ENCODE results near the gene SNX3.
"Not testable (repeated sequence)": the region's sequence is repeated elsewhere in the genome, so short reads cannot be mapped to it uniquely, and the experiment has no call there.

The SNX3 gene

DNA sequence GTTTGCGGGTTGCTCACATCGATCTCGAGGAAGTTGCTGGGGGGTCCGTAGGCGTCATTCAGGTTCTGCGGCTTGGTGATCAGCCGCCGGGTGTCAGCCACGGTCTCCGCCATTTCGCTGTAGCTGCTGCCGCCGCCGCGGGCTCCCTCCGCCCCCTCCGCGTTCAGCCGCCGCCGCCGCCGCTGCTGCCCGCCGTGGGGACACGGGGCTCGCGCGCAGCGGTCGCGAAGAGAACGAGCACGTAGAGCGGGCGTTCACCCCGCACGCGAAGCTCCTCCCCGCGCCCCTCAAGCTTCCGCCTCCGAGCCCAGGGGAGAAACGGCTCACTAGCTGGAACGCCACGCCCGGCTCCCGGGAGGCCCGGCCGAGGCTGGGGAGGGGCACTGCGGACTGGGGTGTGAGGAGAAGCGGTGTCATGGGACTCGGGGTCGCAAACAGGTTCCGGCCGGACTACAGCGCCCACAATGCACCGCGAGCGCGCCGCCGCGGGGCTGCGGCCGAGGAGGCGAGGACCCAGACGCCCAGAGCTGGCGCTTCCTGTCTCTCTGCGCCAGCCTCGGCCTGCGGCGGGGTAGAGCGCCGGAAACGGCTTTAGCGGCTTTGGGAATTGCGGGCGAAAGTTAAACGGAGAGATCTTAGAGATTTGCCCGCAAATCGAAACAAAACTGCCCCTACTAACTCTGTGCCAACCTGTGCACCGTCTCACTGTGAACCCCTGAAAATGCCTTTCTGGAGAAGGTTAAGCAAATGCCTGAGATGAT, at the start of gene SNX3:
Gene SNX3, minus strand, starts transcription at position 232 of the 761 bp plus-strand sequence. Its CDS starts 119 bp downstream, at position 113.
- DNase-seq (ENCODE audit: low read depth, low spot score) = peak; percentile 98
- peak within 1 kb of the TSS; percentile 95 for H3K4me3 ChIP-seq (ENCODE audit: low read depth, low read length)
- TF ChIP-seq, protein P1, sequence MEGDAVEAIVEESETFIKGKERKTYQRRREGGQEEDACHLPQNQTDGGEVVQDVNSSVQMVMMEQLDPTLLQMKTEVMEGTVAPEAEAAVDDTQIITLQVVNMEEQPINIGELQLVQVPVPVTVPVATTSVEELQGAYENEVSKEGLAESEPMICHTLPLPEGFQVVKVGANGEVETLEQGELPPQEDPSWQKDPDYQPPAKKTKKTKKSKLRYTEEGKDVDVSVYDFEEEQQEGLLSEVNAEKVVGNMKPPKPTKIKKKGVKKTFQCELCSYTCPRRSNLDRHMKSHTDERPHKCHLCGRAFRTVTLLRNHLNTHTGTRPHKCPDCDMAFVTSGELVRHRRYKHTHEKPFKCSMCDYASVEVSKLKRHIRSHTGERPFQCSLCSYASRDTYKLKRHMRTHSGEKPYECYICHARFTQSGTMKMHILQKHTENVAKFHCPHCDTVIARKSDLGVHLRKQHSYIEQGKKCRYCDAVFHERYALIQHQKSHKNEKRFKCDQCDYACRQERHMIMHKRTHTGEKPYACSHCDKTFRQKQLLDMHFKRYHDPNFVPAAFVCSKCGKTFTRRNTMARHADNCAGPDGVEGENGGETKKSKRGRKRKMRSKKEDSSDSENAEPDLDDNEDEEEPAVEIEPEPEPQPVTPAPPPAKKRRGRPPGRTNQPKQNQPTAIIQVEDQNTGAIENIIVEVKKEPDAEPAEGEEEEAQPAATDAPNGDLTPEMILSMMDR (IDR thresholded peaks at IDR 0.05; ENCODE audit: low read depth, low read length) = no peak
- in situ Hi-C loops (cut with HindIII; ENCODE audit: low sequenced_read_pairs) = no loop called here

DNA sequence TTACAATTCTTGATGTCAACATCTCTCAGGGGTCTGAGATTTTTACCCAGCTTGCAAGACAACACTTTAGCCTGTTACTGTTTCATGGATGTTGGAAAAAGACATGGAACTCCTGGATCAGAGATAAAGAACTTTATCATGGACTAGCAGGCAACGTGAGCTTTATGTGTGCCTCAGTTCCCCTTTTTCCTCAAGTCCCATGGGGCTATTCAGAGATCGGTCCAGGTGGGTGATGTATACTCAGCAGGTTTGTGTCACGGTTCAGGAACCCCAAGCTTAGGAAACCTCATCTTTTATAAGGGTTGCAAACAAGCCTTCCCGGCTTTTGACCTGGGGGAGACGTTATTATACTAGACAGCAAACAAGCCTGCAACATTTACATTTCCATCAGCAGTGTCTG, 49.0 kb upstream of the SNX3 start:
- no peak overlapping the region for H3K4me3 ChIP-seq (ENCODE audit: low read depth, low read length)
- TF ChIP-seq, protein P1 (IDR thresholded peaks at IDR 0.05; ENCODE audit: low read depth, low read length) = no peak
- in situ Hi-C loops (cut with HindIII; ENCODE audit: low sequenced_read_pairs) = no loop called here
- DNase-seq (ENCODE audit: low read depth, low spot score) = no peak

GRCh38 chr6:108308641-108309040, 47.8 kb upstream of the SNX3 start:
- in situ Hi-C loops (cut with HindIII; ENCODE audit: low sequenced_read_pairs); H3K4me3 ChIP-seq (ENCODE audit: low read depth, low read length); DNase-seq (ENCODE audit: low read depth, low spot score): not testable (repeated sequence)

GRCh38 chr6:108304646-108305045, 43.8 kb upstream of the SNX3 start:
- DNase-seq (ENCODE audit: low read depth, low spot score) = no peak
- in situ Hi-C loops (cut with HindIII; ENCODE audit: low sequenced_read_pairs) = no loop called here
- H3K4me3 ChIP-seq (ENCODE audit: low read depth, low read length) = no peak overlapping the region
- TF ChIP-seq, protein P1 (IDR thresholded peaks at IDR 0.05; ENCODE audit: low read depth, low read length) = no peak

GRCh38 chr6:108302386-108302785, 41.5 kb upstream of the SNX3 start:
- TF ChIP-seq, protein P1 (IDR thresholded peaks at IDR 0.05; ENCODE audit: low read depth, low read length) = no peak
- in situ Hi-C loops (cut with HindIII; ENCODE audit: low sequenced_read_pairs) = no loop called here
- no peak for DNase-seq (ENCODE audit: low read depth, low spot score)
- no peak overlapping the region for H3K4me3 ChIP-seq (ENCODE audit: low read depth, low read length)

GRCh38 chr6:108295676-108296075, 34.8 kb upstream of the SNX3 start:
- DNase-seq (ENCODE audit: low read depth, low spot score) = no peak
- in situ Hi-C loops (cut with HindIII; ENCODE audit: low sequenced_read_pairs) = no loop called here
- TF ChIP-seq, protein P1 (IDR thresholded peaks at IDR 0.05; ENCODE audit: low read depth, low read length) = no peak
- H3K4me3 ChIP-seq (ENCODE audit: low read depth, low read length) = peak overlapping the region; percentile 87
